Kidney glomerular epithelial cell (primary cell): ENCODE data around the gene LAG3.

Experiments used
- DNase-seq: peaks from one replicate; lab custom pipeline; 2025; lab: John Stamatoyannopoulos, UW

The LAG3 gene

GRCh38 chr12:6790496-6791150 is 18.3 kb downstream of the LAG3 start:
- no peak for DNase-seq

DNA sequence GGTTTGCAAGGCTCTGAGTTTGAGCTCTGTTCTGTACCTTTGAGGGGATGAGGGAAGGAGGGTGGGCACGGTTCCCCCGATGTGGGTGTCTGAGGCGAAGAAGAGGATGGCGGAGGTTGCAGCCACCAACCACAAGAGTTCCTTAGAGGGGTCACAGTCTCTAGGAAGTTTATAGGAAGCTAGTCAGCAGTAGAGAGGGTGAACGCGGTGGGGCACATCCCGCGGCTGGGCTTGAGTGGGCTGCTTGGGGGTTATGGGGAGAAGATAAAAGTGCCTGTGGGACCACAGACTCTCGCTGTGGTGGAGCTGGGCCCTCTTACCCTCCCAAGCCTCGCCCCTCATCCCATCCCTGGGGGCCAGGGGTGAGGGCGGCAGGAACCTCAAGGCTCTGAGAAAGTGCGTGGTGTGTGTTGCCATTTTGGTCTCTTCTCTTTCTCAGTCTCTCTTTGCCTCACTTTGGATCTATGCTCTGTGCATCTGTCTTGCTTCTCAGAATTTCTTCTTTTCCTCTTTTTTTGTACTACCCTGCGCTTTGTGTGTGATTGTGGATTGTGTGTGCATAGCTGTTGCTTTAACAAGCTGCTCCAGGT is 19.7 kb downstream of the LAG3 start:
- no peak for DNase-seq

DNA sequence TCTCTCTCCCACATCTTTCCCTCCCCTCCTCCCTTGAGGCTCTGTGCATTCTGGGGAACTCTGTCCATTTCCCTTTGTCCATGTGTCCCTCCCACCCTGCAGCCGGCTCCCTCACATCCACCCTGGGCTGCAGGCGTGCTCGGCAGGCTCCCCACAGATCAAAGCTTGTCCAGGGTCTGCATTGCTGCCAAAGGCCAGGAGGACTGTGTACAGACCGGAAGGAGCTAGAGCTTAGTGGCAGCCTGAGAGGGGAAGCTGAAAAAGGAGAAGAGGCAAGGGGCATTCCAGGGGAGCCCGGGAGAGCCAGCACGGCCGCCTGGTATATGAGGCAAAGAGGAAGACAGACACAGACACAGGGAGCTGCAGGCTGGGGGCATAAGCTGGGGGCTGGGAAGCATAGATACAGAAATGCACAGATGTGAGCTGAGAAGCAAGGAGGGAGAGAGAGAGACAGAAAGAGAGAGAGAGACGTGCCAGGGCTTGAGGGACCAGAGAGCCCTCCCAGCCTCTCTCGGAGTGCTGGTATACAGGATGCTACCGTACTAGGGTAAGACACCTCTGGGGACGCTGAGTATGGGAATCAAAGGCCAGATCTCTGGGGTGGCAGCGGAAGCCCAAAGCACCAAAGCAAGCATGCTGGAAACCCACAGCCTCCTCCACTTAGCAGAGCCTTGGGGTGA is 20.3 kb downstream of the LAG3 start:
- DNase-seq: no peak

DNA sequence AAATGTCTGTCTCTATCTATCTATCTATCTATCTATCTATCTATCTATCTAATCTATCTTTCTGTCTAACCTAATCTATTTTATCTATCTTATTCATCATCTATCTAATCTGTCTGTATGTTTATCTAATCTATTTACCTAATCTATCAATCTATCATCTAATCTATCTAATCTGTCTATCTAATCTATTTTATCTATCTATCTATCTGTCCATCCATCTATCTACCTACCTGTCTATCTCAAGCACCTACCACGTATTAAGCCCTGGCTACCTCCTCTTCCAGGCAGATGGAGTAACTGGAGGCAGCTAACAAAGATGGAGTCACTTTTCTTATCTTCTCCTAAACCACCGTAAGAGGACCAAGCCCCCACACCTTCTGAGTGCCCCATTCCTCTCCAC is 22.8 kb downstream of the LAG3 start:
- DNase-seq: no peak

- no peak for DNase-seq
Observed at GRCh38 chr12:6796576-6796975, 24.3 kb downstream of the LAG3 start.

- DNase-seq: no peak
Observed at GRCh38 chr12:6799147-6799546, 26.8 kb downstream of the LAG3 start.

GRCh38 chr12:6807170-6807569 is 34.9 kb downstream of the LAG3 start:
- DNase-seq: no peak

- DNase-seq: no peak
Observed at GRCh38 chr12:6809056-6809455, 36.7 kb downstream of the LAG3 start.

DNA sequence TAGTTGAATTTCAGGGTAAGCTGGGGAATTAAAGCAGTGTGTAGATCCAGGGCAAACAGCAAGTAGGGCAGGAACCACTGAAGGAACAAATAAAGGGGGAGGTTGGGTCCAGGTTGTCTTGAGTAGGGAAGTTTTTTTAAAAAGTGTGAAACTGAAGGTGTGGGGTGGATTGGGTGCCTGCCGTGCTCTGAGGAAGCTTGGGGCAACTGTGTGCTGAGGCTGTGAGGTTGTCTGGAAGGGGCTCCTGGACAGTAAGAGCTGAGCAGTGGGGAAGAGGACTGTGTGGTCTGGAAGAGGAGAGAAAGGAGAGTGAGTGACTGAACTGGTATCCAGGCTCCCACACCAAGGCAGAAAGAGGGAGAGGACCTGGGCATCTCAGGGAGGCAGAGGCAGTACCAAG is 38.4 kb downstream of the LAG3 start:
- DNase-seq: no peak

- no peak for DNase-seq
Observed at GRCh38 chr12:6813363-6813762, 41.0 kb downstream of the LAG3 start.

GRCh38 chr12:6816598-6816997 is 44.3 kb downstream of the LAG3 start:
- DNase-seq: no peak

DNA sequence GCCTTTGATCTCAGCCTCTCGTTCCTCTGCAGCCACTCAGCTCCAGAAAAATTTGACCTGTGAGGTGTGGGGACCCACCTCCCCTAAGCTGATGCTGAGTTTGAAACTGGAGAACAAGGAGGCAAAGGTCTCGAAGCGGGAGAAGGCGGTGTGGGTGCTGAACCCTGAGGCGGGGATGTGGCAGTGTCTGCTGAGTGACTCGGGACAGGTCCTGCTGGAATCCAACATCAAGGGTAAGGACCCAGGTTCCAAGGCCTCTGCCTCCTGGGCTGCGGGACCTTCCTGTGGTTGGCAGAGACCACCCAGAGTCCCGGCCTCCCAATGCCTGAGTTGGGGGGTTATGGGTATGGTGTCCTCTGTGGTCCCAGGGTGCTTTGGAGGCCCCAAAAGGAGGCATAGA is 44.8 kb downstream of the LAG3 start:
- DNase-seq: no peak

DNA sequence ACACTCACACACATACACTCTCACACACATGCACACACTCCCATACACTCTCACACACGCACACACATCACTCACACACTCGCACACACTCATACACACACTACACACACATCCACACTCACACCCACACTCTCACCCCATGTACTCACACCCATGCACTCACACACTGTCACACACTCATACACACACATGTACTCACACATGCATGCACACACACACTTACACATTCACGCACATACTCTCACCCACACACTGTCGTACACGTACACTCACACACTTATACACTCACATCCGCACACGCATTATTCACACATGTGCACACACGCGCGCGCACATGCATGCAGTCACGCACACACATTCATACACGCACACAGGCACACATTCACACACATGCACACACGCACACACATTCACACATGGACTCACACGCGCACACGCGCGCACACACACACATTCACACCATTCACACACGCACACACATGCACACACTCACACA is 45.4 kb downstream of the LAG3 start:
- DNase-seq: no peak

DNA sequence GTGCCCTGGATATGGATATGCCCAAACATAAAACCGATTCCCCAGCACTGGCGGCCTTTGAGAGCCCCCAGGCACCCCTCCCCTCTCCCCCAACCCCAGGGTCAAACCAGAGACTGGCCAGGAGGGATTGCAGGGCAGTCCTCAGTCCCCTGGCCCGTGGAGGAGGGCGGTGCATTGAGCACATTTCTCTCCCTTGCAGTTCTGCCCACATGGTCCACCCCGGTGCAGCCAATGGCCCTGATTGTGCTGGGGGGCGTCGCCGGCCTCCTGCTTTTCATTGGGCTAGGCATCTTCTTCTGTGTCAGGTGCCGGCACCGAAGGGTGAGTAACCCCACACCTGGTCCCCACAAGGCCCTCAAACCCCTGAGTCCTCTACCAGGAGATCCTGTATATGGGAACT is 45.9 kb downstream of the LAG3 start:
- no peak for DNase-seq

GRCh38 chr12:6818645-6819044 is 46.3 kb downstream of the LAG3 start:
- no peak for DNase-seq

DNA sequence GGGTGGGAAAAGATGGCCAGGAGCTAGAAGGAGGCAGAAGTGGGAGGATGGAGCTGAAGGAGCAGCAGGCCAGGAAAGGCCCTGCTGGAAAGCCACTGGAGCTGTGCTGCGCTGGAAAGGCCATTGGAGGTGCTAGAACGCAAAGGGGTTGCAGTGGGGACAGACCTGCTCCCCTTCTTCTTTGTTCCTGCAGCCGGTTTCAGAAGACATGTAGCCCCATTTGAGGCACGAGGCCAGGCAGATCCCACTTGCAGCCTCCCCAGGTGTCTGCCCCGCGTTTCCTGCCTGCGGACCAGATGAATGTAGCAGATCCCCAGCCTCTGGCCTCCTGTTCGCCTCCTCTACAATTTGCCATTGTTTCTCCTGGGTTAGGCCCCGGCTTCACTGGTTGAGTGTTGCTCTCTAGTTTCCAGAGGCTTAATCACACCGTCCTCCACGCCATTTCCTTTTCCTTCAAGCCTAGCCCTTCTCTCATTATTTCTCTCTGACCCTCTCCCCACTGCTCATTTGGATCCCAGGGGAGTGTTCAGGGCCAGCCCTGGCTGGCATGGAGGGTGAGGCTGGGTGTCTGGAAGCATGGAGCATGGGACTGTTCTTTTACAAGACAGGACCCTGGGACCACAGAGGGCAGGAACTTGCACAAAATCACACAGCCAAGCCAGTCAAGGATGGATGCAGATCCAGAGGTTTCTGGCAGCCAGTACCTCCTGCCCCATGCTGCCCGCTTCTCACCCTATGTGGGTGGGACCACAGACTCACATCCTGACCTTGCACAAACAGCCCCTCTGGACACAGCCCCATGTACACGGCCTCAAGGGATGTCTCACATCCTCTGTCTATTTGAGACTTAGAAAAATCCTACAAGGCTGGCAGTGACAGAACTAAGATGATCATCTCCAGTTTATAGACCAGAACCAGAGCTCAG is 47.0 kb downstream of the LAG3 start:
- DNase-seq: no peak

- DNase-seq: no peak
Observed at GRCh38 chr12:6820166-6820565, 47.8 kb downstream of the LAG3 start.

DNA sequence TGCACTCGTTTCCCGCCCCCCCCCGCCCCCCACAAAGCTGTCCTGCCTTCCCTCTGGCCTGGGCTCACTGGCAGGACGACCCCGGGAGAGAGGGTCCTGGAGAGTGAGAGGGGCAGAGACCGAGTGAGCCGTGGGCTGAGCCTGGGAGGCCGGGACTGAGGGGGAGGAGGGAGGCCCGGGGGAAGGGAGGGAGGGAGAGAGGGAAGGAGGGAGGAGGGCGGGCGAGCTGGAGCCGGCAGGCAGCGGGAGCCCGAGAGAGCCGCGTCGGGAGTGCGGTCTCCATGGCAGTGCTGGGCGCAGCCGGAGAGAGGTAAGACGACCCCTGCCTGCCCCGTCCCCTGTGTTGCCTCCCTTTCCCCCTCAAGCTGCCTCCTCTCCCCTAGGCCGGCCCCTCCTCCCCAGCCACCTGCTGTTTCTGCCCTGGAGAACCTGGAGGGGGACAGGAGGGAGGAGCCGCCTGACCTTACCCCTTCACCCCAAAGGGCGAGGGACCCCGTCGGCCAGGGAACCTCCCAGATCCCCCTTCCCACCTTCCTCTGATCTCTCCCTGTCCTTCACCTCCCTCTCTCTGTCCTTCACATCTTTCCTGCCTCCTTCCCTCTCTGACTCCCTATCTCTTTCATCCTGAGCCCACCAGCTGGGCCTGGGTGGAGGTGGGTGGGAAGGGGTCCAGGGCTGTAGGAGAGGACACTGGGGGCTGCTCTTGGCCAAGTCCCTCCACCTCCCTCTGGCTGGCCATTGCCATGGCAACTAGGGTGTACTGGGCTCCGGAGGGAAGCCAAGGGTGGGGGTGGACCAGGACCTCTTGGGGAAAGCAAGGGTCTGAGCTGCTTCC is 49.5 kb downstream of the LAG3 start, which contains the start of gene GPR162:
Gene GPR162, plus strand, starts transcription at position 231 of the 835 bp plus-strand sequence. CDS start 2,078 bp downstream, outside the sequence.
- DNase-seq: no peak

DNA sequence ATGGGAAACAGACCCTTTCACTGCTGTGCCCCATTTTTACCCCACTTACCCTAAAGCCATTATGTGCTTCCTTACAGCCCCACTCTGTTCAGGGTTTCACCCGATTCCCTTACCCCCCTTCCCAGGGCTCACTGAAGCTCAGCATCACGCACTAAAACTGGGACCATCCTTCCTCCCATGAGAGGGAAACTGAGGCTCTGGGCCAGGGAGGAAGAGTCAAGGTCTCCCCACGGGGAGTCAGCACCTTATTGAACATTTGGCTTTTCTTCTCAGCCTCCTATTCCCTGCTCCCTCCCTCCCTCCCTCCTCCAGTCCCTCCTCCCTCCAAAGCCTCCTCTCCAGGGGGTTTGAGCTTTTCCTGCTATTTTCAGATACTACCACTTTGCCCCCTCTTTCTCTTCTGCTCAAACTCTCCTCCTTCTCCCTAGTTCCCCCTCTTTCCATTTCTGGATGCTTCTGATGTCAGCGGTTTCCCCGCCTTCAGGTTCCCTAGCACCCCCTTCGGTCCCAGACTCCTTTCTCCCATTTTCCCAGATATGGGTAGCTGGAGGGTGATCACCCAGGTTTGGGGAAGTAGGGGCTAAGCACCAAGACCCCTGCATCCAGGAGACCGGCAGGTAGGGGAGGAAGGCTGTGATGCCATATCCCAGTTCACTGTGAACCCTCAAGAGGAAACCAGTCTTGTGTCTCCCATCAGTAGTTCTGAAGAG is 50.3 kb downstream of the LAG3 start:
- DNase-seq: no peak
